ENCODE measurements around the gene ECSCR.
"Not testable (repeated sequence)": the region's sequence is repeated elsewhere in the genome, so short reads cannot be mapped to it uniquely, and the experiment has no call there.

DNA sequence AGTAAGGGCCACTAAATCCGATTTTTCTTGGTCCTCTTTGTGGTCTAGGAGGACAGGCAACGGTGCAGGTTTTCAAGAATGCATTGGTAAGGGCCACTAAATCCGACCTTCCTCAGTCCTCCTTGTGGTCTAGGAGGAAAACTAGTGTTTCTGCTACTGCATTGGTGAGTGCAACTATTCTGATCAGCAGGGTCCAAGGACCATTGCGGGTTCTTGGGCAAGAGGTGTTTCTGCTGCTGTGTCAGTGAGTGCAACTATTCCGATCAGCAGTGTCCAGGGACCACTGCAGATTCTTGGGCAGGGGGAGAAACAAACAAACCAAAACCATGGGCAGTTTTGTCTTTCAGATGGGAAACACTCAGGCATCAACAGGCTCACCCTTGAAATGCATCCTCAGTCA lies 42.2 kb upstream of the ECSCR start:
- TF ChIP-seq CTCF, POLR2A, POLR2AphosphoS5, EP300 (IDR thresholded peaks at IDR 0.05): not testable (repeated sequence)
